HG03442 (cell line): Measurements from ENCODE around the gene NOVA1.

Source experiments
- ATAC-seq: cut with Tn5 transposase; IDR thresholded peaks from one replicate; pipeline ENCODE4 v1.9.1; 2021; ENCODE audit warnings: mild to moderate bottlenecking, moderate library complexity; ENCODE audit not compliant: unreplicated experiment

NOVA1 gene

DNA sequence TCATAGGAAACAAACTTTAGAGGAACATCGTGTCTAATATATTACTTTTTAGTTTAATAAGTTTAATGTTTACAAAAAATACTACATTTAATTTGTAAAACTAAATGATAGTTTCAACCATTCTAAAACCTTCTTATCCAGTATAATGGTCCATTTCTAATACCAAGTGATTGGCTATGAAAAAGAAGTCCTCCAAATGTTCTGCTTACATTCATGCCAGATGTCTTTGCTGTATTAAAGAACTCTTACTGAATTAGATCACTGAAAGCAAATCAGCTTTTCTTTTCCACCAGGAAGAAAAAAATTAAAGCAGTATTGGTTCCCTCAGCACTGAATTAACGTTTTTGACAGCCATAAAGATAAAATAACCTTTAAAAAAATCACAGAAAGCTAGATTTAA is 3.7 kb downstream of the NOVA1 start:
- no peak for ATAC-seq

DNA sequence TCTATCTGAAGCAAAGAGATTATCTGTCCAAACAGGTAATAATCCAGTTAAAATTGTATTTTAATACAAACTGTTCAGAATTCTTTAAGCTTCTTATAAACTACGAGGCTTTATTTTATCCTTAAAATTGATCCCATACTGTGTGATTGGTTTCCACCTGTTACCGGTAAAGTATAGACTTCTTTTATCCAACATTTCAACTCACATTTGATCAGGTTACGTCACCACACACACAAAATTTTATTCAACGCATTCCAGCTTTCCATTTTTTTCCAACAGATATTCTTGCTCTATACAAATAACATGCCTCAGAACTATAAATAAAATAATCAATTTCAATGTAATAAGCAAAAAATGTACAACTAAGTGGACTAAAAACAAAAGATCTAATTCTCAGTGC is 4.5 kb downstream of the NOVA1 start:
- ATAC-seq, result no peak

DNA sequence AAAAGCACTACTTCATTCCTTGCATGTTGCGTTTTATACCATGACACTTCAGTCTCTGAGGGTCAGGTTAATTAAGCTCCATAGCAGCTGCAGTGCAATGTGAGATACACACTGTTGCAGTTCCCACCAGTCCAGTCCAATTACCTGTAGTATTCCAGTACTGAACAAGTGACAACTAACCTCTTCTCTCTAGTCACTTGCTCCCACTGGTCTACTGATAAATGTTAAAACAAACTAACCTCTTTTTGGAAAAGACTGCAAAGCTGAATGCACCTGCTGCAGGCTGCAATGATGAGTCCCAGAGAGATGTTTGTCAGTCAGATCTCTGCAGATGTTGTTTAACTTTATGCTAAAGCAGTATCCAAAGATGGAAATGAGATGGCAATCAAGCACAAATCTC is 7.9 kb downstream of the NOVA1 start:
- no peak for ATAC-seq

DNA sequence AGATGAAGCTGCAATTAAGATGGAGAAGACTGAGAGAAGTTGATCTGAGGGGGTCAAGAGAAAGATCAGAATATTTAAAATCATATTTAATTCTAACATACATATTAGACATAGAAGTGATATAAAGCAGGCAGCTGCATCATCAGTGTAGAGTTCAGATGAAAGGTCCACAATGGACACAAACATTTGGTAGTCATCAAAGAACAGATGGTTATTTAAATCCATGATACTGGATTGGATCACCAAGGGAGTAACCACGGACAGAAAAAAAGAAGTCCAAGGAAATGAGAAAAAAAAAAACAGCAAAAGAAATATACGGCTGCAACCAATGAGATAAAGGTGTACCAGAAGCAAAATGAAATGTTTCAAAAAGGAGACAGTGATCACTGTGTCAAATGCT is 20.1 kb downstream of the NOVA1 start:
- no peak for ATAC-seq

DNA sequence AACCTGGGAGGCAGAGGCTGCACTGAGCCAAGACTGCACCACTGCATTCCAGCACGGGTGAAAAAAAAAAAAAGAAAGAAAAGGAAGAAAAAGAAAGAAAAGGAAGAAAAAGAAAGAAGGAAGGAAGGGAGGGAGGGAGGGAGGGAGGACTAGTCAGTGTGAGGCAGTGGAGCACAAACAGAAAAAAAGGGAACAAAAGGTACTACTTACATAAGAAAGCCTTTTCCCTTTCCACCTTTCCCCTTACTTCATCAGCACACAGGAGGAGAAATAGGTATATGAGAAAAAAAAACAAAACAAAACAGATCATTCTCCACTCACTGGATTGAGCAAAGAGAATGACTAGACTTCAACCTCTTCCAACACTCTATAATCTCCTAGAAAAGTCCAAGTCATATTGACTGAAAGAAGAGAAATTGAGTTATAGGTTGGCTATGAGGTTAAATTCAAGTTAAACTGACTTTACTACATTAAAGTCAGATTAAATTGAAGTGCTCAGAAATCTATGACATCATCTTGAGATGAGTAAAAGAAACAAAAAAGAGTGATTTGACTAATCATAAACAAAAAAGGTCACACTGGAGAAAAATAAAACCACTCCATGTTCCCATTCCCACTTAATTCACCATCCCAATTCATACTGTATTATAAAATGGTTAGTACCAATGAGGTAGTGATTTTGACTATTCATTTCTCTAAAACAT is 43.6 kb downstream of the NOVA1 start:
- ATAC-seq, result no peak

DNA sequence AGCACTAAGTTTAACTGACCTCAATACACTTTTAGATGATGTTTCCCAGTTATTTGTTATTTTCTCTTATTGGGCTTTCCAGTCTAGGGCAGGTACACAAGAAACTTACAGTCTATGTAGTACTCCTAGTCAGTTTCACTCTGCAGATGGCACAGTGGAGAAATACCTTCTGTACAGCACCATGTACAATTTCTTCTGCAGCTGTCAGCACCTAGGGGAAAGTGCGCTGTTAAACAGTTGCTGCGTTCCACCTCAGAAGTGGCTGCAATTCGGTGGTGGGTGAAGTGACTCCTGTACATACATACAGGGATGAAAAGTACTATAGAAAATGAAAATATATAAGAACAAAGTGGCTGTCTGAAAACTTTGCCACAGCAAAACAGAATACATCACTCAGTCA is 48.3 kb downstream of the NOVA1 start:
- no peak for ATAC-seq

DNA sequence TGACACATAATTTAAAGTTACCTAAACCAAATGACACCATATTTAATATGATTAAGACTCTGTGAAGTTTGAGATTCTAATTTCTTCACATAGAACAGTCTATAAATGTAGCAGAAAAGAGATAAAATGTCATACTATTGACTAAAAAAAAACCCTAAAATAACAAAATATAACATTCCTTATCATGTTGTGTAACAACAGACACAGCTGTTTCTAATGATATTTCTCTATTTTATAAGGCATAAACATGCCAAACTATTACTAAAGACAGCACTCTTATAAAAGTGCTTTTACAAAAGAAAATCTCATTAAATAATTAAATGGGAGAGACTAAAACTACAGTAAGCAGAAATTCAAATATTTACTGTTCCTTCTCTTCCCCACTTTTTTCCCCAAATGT is 49.4 kb downstream of the NOVA1 start:
- ATAC-seq, result no peak

DNA sequence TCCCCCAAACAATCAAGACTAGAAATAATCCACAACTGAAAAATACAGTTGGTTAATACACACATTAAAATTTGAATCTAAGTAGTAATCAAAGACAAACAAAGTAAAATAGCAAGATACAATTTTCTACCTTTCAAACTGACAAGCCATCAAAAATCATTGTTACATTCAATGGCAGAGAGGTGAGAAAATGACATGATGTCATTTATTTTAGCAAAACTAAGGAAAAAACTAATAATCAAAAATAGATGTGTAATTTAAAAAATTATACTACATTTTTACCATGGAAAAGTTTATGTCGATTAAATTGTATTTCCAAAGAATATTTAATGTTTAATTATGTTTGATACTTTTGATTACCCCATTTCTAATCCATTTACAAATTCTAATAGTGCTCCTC is 59.7 kb downstream of the NOVA1 start:
- ATAC-seq, result no peak

DNA sequence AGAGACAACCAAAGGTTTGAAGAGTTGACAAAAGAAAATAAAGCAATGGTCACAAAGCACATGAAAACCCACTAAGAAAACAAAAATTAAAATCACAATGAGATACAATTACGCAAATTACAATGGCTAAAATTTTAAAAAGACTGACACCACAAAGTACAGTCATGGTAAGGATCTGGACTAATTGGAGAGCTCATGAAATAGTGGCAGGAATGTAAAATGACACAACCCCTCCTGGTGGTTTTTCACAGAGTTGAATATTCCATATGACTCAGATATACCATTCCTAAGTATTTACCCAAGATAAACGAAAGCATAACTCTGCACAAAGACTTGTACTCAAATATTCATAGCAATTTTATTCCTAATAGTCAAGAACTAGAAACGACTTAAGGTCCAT is 65.9 kb downstream of the NOVA1 start:
- no peak for ATAC-seq

DNA sequence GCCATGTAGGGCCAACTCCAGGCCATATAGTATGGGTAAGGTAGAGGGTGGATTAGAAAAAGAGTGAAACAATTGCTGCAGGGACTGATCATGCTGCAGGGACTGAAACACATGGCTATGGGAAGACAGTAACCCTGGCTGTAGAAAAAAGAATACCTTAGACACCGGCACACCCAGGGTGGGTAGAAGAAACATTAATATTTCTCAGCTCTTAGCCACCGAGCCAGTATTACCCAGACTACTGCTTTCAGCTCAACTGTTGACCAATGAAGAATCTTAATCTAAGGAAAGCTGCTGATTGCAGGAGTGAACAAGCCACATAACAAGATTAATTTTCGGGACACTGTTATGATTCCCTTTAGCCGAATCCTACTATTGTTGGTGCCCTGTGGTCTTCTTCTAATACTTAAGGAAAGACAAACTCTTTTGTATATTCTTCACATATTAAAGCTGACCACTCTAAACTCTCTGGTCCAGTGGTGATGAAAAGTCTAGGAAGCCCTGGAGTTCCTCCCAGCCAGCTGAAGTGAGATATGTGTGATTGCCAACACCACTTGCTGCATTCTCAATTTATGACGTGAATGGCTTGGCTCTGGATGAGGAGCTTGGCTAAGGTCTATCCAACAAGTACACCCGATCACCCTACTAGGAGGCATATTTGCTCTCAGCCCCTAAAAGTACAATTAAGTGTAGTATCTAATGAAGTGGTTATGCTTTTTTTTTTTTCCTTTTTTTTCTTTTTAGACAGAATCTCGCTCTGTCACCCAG is 69.2 kb downstream of the NOVA1 start:
- no peak for ATAC-seq

DNA sequence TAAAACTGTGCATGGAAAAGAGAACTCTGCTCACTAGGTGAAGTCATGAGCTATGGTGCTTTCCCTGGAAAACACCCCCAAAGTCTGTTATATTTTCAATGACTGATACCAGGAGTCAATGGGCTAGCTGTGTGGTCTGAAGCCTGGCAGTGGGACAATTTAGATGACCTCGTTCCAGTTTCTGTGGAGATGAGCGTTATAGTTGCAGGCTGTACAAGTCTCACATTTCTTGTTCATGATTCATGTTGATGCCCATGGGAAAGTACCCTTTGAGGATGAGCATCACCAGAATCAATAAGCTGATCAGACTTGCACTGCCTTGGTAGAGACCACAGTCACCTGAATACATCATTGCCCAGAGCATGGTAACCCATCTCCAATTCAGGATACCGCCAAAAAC is 70.7 kb downstream of the NOVA1 start:
- ATAC-seq, result no peak

DNA sequence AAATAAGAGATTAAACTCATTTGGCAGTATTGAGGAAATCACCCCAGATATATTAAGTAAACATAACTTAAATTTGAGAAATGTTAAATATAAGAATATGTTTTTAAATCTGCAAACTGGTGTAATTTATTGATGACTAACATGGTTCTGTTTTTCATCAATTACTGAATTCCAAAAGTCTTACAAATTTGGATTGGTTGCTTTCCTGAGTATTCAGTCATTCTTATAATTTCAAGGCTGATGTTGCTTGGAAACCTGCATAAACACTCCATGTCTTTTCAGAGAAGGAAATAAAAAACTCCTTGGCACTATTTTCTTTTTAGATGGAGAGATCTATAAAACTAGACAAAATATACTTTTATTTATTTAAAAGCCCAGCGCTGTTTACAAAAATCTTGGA is 71.7 kb downstream of the NOVA1 start:
- ATAC-seq, result no peak

DNA sequence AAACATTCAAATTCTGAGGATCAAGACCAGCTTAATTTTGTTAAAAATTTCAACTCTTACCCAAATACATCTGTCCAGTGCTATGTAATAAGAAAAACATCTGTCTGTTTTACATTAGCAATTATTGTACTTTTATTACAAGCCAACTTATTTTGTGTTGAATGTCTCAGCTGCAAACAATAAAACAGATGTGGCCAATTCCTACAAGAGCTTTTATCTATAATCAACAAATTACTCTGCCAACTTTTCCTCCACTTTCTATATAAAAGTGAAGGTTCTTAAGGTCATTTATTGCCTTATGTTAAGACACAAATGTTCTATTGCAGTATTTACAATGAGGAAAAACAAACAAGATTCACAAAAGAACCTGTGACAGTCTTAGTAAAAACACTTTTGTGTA is 72.7 kb downstream of the NOVA1 start:
- ATAC-seq, result no peak

DNA sequence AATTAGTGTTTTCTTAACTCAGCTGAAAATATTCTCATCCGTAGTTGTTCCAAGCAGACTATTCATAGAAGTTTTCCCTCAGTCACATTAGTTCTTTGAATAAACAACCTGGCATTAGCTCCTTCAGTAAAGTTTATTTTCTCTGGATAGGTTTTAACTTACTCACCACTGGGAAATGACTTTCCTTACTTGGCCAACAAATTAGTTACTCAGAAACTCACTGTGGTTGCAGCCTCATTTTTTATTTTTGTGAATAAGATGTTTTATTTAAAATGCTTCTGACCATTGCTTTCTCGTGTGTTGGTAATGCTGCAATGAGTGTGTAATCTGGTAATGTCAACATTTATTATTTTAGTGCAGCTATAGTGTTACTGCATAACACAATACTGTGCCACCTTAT is 74.9 kb downstream of the NOVA1 start:
- no peak for ATAC-seq

DNA sequence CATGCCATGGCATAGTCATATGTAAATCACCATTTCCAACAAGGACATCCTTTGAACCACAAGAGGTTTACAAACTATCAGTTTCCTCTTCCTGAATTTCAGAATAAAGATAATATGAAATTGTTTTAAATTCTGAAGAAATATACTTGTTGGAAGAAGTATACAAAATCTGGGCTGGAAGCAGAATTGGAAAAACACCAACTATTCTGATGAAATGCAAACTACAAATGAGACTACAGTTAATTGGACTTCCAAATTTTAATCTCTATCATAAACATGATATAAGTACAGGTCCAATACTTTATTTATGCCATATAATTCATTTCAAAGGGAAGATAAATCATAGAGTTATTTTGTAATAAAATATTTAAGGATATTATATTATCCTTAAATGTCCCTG is 80.1 kb downstream of the NOVA1 start:
- ATAC-seq, result no peak

DNA sequence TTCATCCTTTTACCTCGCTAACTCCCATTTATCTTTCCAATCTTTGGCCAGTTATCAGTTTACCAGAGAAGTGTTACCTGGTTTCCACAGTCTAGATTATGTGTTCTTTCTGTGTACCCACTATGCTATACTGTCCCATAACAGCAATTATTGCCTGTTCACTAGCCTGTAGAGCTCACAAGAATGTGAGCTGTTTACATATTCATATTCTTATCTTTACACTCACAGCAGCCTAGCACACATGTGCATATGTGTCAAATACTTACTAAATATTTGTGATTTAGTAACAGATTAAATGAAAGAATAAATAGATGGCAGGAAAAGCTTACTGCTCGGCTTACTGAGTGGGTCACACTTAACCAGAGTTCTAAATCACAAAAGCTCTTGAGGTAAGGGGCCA is 97.8 kb downstream of the NOVA1 start:
- ATAC-seq, result no peak

DNA sequence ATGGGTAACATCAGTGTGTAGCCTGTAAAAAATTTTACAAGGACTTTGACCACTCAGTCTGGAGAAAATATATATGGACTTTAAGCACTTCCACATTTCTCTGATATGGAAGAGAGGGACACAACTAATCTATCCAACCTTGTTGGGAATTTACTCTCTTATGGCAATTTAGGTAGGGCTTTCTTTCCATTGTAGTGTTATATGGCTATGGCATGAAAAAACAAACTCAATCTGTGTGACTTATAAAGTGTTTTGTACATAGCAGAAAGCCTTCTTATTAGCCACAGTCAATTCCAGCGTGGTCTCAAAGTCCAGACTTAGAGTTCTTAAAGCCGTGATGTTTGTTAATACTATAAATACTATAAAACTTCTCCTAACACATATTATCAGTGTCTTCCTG is 98.3 kb downstream of the NOVA1 start:
- ATAC-seq, result no peak

DNA sequence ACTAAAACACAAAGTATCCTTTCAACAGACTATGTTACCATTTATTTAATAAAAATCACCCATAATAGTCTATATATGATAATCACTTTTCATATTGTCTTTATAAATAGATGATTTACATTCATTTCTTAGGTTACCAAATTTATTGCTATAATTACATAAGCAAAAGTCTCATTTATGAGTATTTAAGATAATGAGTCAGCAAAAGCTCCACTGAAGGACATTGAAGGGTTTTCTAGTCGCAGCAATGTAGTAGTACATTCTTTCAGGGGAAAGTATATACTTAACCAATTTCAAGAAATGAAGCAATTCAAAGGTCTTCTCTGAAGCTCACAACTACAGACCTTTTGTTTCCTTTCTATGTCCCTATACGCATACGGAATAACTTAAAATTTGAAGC is 110.9 kb downstream of the NOVA1 start:
- ATAC-seq, result no peak

DNA sequence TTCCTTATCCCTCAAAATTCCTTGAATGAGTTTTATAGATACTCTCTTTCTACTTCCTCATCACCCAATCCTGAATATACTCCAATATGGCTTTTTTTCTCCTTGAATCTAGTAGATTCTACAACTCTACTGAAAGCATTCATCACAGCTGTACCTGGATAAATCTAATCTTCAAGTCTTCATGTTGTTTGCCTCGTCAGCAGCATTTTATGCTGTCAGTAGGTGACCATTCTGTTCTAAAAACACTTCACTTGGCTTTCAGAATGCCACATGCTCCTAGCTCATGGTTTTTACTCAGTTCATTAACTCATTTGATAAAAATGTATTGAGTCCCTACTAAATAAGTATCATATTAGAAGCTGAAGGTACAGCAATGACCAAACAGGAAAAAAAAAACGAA is 113.3 kb downstream of the NOVA1 start:
- ATAC-seq, result no peak

DNA sequence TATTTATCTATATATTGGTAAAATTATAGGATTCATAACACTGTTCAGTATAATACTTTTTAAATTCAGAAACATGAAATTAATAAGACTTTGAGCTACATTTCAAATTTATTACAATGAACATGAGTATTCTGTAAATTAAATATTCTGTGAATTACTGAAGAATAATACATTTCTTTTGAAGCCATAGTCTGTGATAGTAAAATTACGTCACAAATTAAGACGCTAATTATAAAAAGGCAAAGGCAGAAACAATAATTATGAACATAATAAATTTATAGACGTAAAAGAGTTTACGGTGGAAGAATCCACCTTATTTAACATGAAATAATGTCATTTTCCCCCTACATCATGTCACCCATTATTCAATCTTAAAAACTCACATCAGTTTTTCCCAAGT is 118.9 kb downstream of the NOVA1 start:
- no peak for ATAC-seq

DNA sequence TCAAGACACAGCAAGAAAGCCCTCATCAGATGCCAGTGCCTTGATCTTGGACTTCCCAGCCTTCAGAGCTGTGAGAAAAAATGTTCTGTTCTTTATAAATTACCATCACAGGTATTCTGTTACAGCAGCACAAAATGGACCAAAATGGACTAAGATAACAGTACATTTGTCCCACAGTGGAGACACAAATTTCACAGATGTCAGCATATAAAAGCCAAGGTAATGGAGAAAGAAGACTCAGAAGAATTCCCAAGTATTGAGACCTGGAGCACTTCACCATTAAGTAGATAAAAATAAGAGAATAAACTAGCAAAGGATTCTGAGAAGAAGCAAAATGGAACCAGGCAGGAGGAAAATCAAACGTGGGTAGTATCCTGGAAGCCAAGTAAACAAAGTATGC is 131.0 kb downstream of the NOVA1 start:
- no peak for ATAC-seq

DNA sequence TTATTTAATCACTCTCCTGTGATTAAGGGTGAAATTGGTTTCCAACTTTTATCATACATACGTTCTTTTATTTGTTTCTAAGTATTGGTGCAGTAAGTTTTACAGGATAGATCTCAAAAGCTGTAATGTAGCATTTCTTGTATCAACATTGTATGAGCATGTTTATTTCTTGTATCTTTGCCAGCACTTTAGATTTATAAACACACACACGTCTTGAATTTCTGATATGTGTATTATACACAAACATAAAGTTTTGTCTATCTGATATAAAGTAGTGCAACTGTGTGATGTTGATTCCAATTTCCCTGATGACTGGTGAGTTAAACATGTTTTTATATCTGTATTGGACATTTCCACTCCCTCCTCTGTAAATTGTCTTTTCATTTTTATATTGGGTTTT is 134.7 kb downstream of the NOVA1 start:
- ATAC-seq, result no peak

DNA sequence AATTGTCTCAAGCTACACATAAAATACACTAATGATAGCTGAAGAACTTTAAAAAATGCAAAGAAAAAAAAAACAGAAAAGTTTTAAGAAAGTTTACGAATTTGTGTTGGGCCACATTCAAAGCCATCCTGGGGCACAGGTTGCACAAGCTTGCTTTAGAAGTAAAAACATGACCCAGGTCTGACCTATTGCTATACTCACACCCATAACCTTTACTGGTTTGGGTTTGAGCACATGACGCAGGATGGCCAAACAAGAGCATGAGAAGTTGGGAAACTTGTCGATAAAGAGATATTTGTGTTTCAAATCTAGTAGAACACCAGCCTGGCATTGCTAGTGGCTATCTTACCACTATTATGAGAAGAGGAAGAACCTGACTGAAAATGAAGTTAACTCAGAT is 143.7 kb downstream of the NOVA1 start:
- no peak for ATAC-seq
